Panc1 (cell line): ENCODE results near the gene HEYL. TPM values are rescaled to one million over a fixed set of nuclear protein-coding genes. Genes with fewer than 3 reads are reported as not detected.

Source experiments
- ATAC-seq: fragments of 200-7000 bp; cut with Tn5 transposase; 2 replicates; pipeline ENCODE4 v1.9.1; 2020; ENCODE audit warnings: mild to moderate bottlenecking, moderate library complexity
- BruUV-seq: library from RNA; stranded (reverse); fragments of 400-500 nt; replicated peaks from 2 replicates; lab custom pipeline; 2021; lab: Mats Ljungman, UMichigan
- CTCF ChIA-PET: fragments of 300-600 bp; sonication (Branson Sonifier 250); formaldehyde crosslinking; loops from one replicate; lab custom pipeline; 2022; ENCODE audit warnings: antibody characterized with exemption; lab: Charles Lee
- POLR2A ChIA-PET: fragments of 300-600 bp; sonication (Branson Sonifier 250); formaldehyde crosslinking; loops from one replicate; lab custom pipeline; 2022; ENCODE audit warnings: antibody characterized with exemption; lab: Charles Lee
- DNase-seq: peaks from one replicate; pipeline ENCODE4 v3.0.0-alpha.2; 2010; ENCODE audit warnings: low read depth, low spot score
- H3K27ac ChIP-seq: 2 replicates; pipeline ENCODE4 v1.5.1; 2011; ENCODE audit warnings: mild to moderate bottlenecking, low read length, inconsistent platforms
- H3K27me3 ChIP-seq: fragments of 200-500 bp; sonication (Bioruptor generic); 2 replicates; pipeline ENCODE4 v1.6.0; 2014; ENCODE audit warnings: low read length, inconsistent platforms; ENCODE audit not compliant: control insufficient read depth, insufficient read depth
- H3K36me3 ChIP-seq: fragments of 200-500 bp; sonication (Bioruptor generic); 2 replicates; pipeline ENCODE4 v1.5.1; 2014; ENCODE audit warnings: inconsistent platforms, mild to moderate bottlenecking, low read length, moderate library complexity; ENCODE audit not compliant: control insufficient read depth, insufficient read depth
- H3K4me1 ChIP-seq: 2 replicates; pipeline ENCODE4 v1.5.1; 2011; ENCODE audit warnings: inconsistent platforms, mild to moderate bottlenecking, low read length, moderate library complexity; ENCODE audit not compliant: control insufficient read depth, insufficient read depth
- H3K4me3 ChIP-seq, 2 experiments: 2 replicates each; pipeline ENCODE4 v1.5.1; 2011 to 2012; ENCODE audit warnings: low read depth in 2 of 2, low read length in 2 of 2, mild to moderate bottlenecking in 2 of 2, inconsistent platforms in 1 of 2, moderate library complexity in 1 of 2
- H3K9me3 ChIP-seq: fragments of 200-500 bp; sonication (Bioruptor generic); 2 replicates; pipeline ENCODE4 v1.5.1; 2014; ENCODE audit warnings: low read depth, mild to moderate bottlenecking, inconsistent platforms, low read length, moderate library complexity; ENCODE audit not compliant: control insufficient read depth, insufficient read depth
- CTCF ChIP-seq: fragments of 450-650 bp; IDR thresholded peaks from 2 replicates; pipeline ENCODE4 v1.5.1; 2017; ENCODE audit warnings: mild to moderate bottlenecking
- POLR2AphosphoS5 ChIP-seq: IDR thresholded peaks from 2 replicates; pipeline ENCODE4 v1.6.1; 2012; ENCODE audit warnings: mild to moderate bottlenecking, low read depth, low read length, moderate library complexity
- REST ChIP-seq, 2 experiments: IDR thresholded peaks; 2 replicates each; pipeline ENCODE4 v1.6.1; 2011 to 2012; ENCODE audit warnings: low read depth in 2 of 2, control low read depth in 1 of 2, low read length in 1 of 2, mild to moderate bottlenecking in 1 of 2, moderate library complexity in 1 of 2; ENCODE audit not compliant: insufficient read depth in 1 of 2
- SIN3A ChIP-seq: IDR thresholded peaks from 2 replicates; pipeline ENCODE4 v1.6.1; 2012; ENCODE audit warnings: low read depth, mild to moderate bottlenecking, low read length, moderate library complexity, borderline replicate concordance; ENCODE audit not compliant: insufficient read depth
- TCF7L2 ChIP-seq: IDR thresholded peaks from 2 replicates; pipeline ENCODE4 v1.6.1; 2011; ENCODE audit warnings: mild to moderate bottlenecking, low read depth, low read length, inconsistent platforms
- in situ Hi-C: cut with HindIII; loops from 2 replicates; pipeline ENCODE4 v1.10.0; 2016; ENCODE audit warnings: low sequenced_read_pairs, low pct_unique_long_range_greater_than_20kb
- intact Hi-C: fragments of 100-400 bp; cut with micrococcal nuclease; formaldehyde crosslinking; loops from one replicate; pipeline ENCODE4 v1.10.0; 2022; ENCODE audit not compliant: unreplicated experiment
- total RNA-seq: library from RNA; stranded (reverse); gene quantifications from one replicate; pipeline ENCODE4 v1.2.1, GENCODE V29; 2021; ENCODE audit not compliant: unreplicated experiment

Gene HEYL
- total RNA-seq, 1 experiment from 2014 or later: 2.3 TPM

- in situ Hi-C loops: no loop called here
- intact Hi-C loops: no loop called here
- Histone ChIP-seq H3K4me3 (no peak overlapping the region), H3K27ac (no peak overlapping the region), H3K4me1 (no peaks in the 10 kb centered on the region), H3K36me3 (no peaks in the 10 kb centered on the region), H3K27me3 (no peaks in the 10 kb centered on the region), H3K9me3 (no peaks in the 10 kb centered on the region)
- CTCF ChIA-PET: interaction anchor here (0.6 kb wide), 1 partner anchor 298 kb away, joined by 5 read pairs; no protein-coding TSS in a partner anchor
- no peak for TF ChIP-seq SIN3A
- no peak for TF ChIP-seq CTCF
- no peak for TF ChIP-seq TCF7L2
- no peak for TF ChIP-seq POLR2AphosphoS5
- TF ChIP-seq REST (IDR thresholded peaks at IDR 0.05; ENCODE audit: insufficient read depth in 1 of 2, low read depth in 2 of 2, low read length in 1 of 2): no peak
- POLR2A ChIA-PET: no interaction called here
- no peak for ATAC-seq
- no TSS peak for BruUV-seq
- no peak for DNase-seq
Measured at GRCh38 chr1:39620659-39621165, 18.7 kb downstream of the HEYL start.

- DNase-seq (no peak), ATAC-seq (no peak)
- H3K36me3 ChIP-seq: no peaks in the 10 kb centered on the region
- POLR2A ChIA-PET: no interaction called here
- no peaks in the 10 kb centered on the region for H3K9me3 ChIP-seq
- no TSS peak for BruUV-seq
- no peak overlapping the region for H3K4me3 ChIP-seq
- TF ChIP-seq CTCF: no peak
- no peak for TF ChIP-seq REST (IDR thresholded peaks at IDR 0.05; ENCODE audit: insufficient read depth in 1 of 2, low read depth in 2 of 2, low read length in 1 of 2)
- TF ChIP-seq SIN3A: no peak
- TF ChIP-seq POLR2AphosphoS5: no peak
- no peak for TF ChIP-seq TCF7L2
- H3K4me1 ChIP-seq: no peaks in the 10 kb centered on the region
- no peaks in the 10 kb centered on the region for H3K27me3 ChIP-seq
- intact Hi-C loops: no loop called here
- no peak overlapping the region for H3K27ac ChIP-seq
- CTCF ChIA-PET: no interaction called here
- in situ Hi-C loops: no loop called here
Measured at GRCh38 chr1:39617488-39618049, 21.9 kb downstream of the HEYL start.
